B cell (primary cell): ENCODE measurements around the gene PHLDB2. TPM values are rescaled to one million over a fixed set of nuclear protein-coding genes. Genes with fewer than 3 reads are reported as not detected.

Experiments
- ATAC-seq: fragments of 200-7000 bp; cut with Tn5 transposase; one replicate; pipeline ENCODE4 v1.10.0; 2021; ENCODE audit warnings: low read depth, mild to moderate bottlenecking, moderate number of reproducible peaks, moderate library complexity
- CTCF ChIA-PET: fragments of 350-600 bp; sonication (Branson Sonifier 250); formaldehyde crosslinking; loops from one replicate; lab custom pipeline; 2021; ENCODE audit warnings: antibody characterized with exemption, inconsistent platforms; lab: Charles Lee
- POLR2A ChIA-PET: fragments of 350-600 bp; sonication (Branson Sonifier 250); formaldehyde crosslinking; loops from one replicate; lab custom pipeline; 2021; ENCODE audit warnings: antibody characterized with exemption; lab: Charles Lee
- DNase-seq: peaks from one replicate; pipeline ENCODE4 v3.0.0; 2013
- H2AFZ ChIP-seq: 2 replicates; pipeline ENCODE4 v1.6.1; 2012; ENCODE audit warnings: mild to moderate bottlenecking, low read depth, low read length; ENCODE audit not compliant: insufficient read depth, poor library complexity, severe bottlenecking
- H3K27ac ChIP-seq, 2 donors: 1 replicate in 1 of 2; 2 replicates in 1 of 2; pipeline ENCODE4 v1.5.1; 2012 to 2013; ENCODE audit warnings: low read length in 2 of 2, mild to moderate bottlenecking in 2 of 2, moderate library complexity in 1 of 2
- H3K27me3 ChIP-seq, 4 experiments: fragments of 200-600 bp in 1 of 4; sonication (generic) in 1 of 4; replicated peaks in 1 of 4; 1 replicate in 2 of 4; 2 replicates in 2 of 4; pipeline versions ENCODE4 v1.6.1 to v1.7.0; 2013 to 2016; ENCODE audit warnings: low read length in 3 of 4, mild to moderate bottlenecking in 2 of 4, mixed read lengths in 1 of 4, moderate library complexity in 1 of 4; ENCODE audit not compliant: insufficient read depth in 4 of 4, control insufficient read depth in 3 of 4; ENCODE audit errors: control extremely low read depth in 1 of 4
- H3K36me3 ChIP-seq, 2 experiments: replicated peaks in 1 of 2; 1 replicate in 1 of 2; 2 replicates in 1 of 2; pipeline versions ENCODE4 v1.6.1 to v1.7.1; 2013; ENCODE audit warnings: low read length in 1 of 2; ENCODE audit not compliant: insufficient read depth in 2 of 2, control insufficient read depth in 1 of 2; ENCODE audit errors: control extremely low read depth in 1 of 2, extremely low read depth in 1 of 2
- H3K4me1 ChIP-seq, 2 donors: fragments of 200-600 bp in 1 of 2; sonication (generic) in 1 of 2; 1 replicate in 1 of 2; 2 replicates in 1 of 2; pipeline versions ENCODE4 v1.5.1 to v1.6.1; 2013 to 2017; ENCODE audit warnings: low read length in 2 of 2; ENCODE audit not compliant: control insufficient read depth in 2 of 2, insufficient read depth in 2 of 2
- H3K4me2 ChIP-seq: replicated peaks from 2 replicates; pipeline ENCODE3; 2012; ENCODE audit warnings: mild to moderate bottlenecking, low read depth, low read length; ENCODE audit not compliant: poor library complexity, severe bottlenecking
- H3K4me3 ChIP-seq, 5 experiments: fragments of 200-600 bp in 1 of 5; sonication (generic) in 1 of 5; 1 replicate in 3 of 5; 2 replicates in 2 of 5; pipeline versions ENCODE4 v1.5.1 to v1.7.0; 2011 to 2016; ENCODE audit warnings: low read length in 4 of 5, mild to moderate bottlenecking in 4 of 5, low read depth in 2 of 5, control low read depth in 1 of 5, moderate library complexity in 1 of 5; ENCODE audit not compliant: insufficient read depth in 1 of 5; ENCODE audit errors: control extremely low read depth in 1 of 5, extremely low read depth in 1 of 5
- H3K79me2 ChIP-seq: fragments of 200-600 bp; sonication (generic); one replicate; pipeline ENCODE4 v1.6.0; 2016; ENCODE audit warnings: low read length; ENCODE audit not compliant: control insufficient read depth, insufficient read depth
- H3K9ac ChIP-seq: fragments of 200-600 bp; sonication (generic); 2 replicates; pipeline ENCODE4 v1.6.1; 2017; ENCODE audit warnings: mild to moderate bottlenecking, low read length, moderate library complexity
- H3K9me3 ChIP-seq, 3 donors: one replicate each; pipeline versions ENCODE4 v1.6.1 to v1.7.1; 2013; ENCODE audit warnings: low read length in 2 of 3; ENCODE audit not compliant: control insufficient read depth in 2 of 3, insufficient read depth in 1 of 3; ENCODE audit errors: control extremely low read depth in 1 of 3
- H4K20me1 ChIP-seq: 2 replicates; pipeline ENCODE4 v1.6.0; 2012; ENCODE audit warnings: mild to moderate bottlenecking, low read length; ENCODE audit not compliant: insufficient read depth, control insufficient read depth, poor library complexity, severe bottlenecking
- H3K27ac Mint-ChIP-seq: one replicate; pipeline ENCODE4 v1.8.0; 2021; ENCODE audit warnings: mixed read lengths
- H3K27me3 Mint-ChIP-seq: one replicate; pipeline ENCODE4 v1.8.0; 2021; ENCODE audit warnings: mixed read lengths
- H3K4me1 Mint-ChIP-seq: one replicate; pipeline ENCODE4 v1.8.0; 2021; ENCODE audit warnings: mixed read lengths
- H3K4me3 Mint-ChIP-seq: one replicate; pipeline ENCODE4 v1.8.0; 2021; ENCODE audit warnings: mixed read lengths
- H3K9me3 Mint-ChIP-seq: one replicate; pipeline ENCODE4 v1.8.0; 2022; ENCODE audit warnings: mixed read lengths; ENCODE audit not compliant: insufficient read depth
- EZH2 ChIP-seq: IDR thresholded peaks from 2 replicates; pipeline ENCODE4 v1.6.1; 2012; ENCODE audit warnings: borderline replicate concordance, low read depth, mild to moderate bottlenecking, moderate library complexity, low read length; ENCODE audit not compliant: insufficient read depth, poor library complexity, severe bottlenecking
- WGBS: methylation state at CpG from one replicate; pipeline ENCODE4 v1.1.5; 2013; ENCODE audit warnings: missing lambda C conversion rate; ENCODE audit not compliant: insufficient coverage; 5-methylcytosine and 5-hydroxymethylcytosine counted together
- intact Hi-C: fragments of 100-400 bp; cut with micrococcal nuclease; formaldehyde crosslinking; loops from one replicate; pipeline ENCODE4 v1.10.0; 2022
- polyA plus RNA-seq: library from polyadenylated mRNA; depleted of rRNA; stranded (reverse); fragments of >200 nt; gene quantifications from 2 replicates; pipeline ENCODE4 v1.2.3, GENCODE V29; 2012
- total RNA-seq, 2 donors: library from RNA; stranded (reverse); fragments of 120-200 nt in 1 of 2; gene quantifications; 1 replicate in 1 of 2; 2 replicates in 1 of 2; pipeline versions ENCODE4 v1.2.3 to v1.2.4, GENCODE V29; 2013 to 2022
- TF ChIP-seq, protein P1 (sequence below): fragments of 200-600 bp; IDR thresholded peaks from one replicate; pipeline ENCODE4 v1.8.0; 2022; ENCODE audit warnings: antibody characterized with exemption, mild to moderate bottlenecking

Gene PHLDB2
- total and polyA plus RNA-seq, 2 donors (not counting 1 experiment from before 2014, with no cell fraction given): 1.3 to 6.3 TPM

DNA sequence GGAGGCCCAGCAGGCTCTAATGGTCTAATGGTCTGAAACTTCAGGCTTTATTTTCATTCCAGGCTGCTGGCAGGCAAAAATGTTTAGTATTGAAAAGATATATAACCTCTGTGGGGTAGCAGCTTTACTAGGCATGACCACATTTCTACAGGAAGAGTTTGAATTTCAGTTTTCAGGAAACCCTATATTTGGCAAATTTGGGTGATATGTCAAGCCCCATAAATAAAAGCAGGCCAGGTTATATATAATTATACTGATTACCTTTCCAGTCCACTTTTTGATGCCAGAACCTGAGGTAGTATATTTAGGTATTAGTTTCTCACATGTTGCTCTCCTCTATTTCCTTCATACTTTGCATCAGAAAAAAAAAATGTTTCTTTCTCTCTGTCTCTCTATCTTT, 37.2 kb upstream of the PHLDB2 start:
- no peak for ATAC-seq

DNA sequence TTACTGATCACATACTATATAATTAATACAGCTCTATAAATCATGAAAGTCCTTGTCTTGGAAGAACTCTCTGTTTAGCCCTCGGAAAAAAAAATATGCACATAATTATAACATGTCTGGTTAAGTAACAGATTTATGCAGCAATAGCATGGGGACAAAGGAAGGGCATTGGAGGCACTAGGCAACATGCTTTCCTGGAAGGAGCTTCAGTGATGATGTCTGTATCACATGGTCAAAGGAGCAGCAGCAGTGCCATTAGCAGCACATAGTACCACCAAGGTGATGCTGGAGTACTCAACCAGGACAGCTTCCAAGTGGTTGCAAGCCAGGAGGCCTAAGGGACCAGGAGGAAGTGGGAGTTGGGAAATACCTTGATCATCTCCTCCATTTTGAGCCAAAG, 36.3 kb upstream of the PHLDB2 start:
- no peaks in the 10 kb centered on the region for H3K36me3 ChIP-seq
- H3K4me2 ChIP-seq: no peak overlapping the region
- Mint-ChIP-seq H3K4me1 (no peaks in the 10 kb centered on the region), H3K27me3 (peaks cover 5% of the 10 kb centered on the region), H3K9me3 (peaks cover 5% of the 10 kb centered on the region), H3K27ac (no peak overlapping the region), H3K4me3 (no peak overlapping the region)
- peaks cover 0 to 8% (median 3%) of the 10 kb centered on the region in 3 donors for H3K9me3 ChIP-seq
- no peak overlapping the region for H3K9ac ChIP-seq
- H3K4me1 ChIP-seq: no peaks in the 10 kb centered on the region
- no peaks in the 10 kb centered on the region for H4K20me1 ChIP-seq
- ChIA-PET POLR2A (no interaction called here), CTCF (no interaction called here)
- H2AFZ ChIP-seq: no peak overlapping the region
- intact Hi-C loops: no loop called here
- no CpG with 5 or more reads among the region's 1 CpG for WGBS
- no peaks in the 10 kb centered on the region for H3K79me2 ChIP-seq
- no peak for DNase-seq
- no peak overlapping the region for H3K4me3 ChIP-seq
- H3K27me3 ChIP-seq: no peaks in the 10 kb centered on the region
- ATAC-seq: no peak
- no peak overlapping the region for H3K27ac ChIP-seq
- TF ChIP-seq, protein P1, sequence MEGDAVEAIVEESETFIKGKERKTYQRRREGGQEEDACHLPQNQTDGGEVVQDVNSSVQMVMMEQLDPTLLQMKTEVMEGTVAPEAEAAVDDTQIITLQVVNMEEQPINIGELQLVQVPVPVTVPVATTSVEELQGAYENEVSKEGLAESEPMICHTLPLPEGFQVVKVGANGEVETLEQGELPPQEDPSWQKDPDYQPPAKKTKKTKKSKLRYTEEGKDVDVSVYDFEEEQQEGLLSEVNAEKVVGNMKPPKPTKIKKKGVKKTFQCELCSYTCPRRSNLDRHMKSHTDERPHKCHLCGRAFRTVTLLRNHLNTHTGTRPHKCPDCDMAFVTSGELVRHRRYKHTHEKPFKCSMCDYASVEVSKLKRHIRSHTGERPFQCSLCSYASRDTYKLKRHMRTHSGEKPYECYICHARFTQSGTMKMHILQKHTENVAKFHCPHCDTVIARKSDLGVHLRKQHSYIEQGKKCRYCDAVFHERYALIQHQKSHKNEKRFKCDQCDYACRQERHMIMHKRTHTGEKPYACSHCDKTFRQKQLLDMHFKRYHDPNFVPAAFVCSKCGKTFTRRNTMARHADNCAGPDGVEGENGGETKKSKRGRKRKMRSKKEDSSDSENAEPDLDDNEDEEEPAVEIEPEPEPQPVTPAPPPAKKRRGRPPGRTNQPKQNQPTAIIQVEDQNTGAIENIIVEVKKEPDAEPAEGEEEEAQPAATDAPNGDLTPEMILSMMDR: no peak
- no peak for TF ChIP-seq EZH2

More for the DNA sequence above, 37.2 kb upstream of the PHLDB2 start:
- H3K9me3 ChIP-seq: peaks cover 0 to 8% (median 3%) of the 10 kb centered on the region in 3 donors
- intact Hi-C loops: no loop called here
- no peak overlapping the region for H2AFZ ChIP-seq
- no peak overlapping the region for H3K27ac Mint-ChIP-seq
- no peaks in the 10 kb centered on the region for H3K27me3 ChIP-seq
- peaks cover 5% of the 10 kb centered on the region for H3K9me3 Mint-ChIP-seq
- H4K20me1 ChIP-seq: no peaks in the 10 kb centered on the region
- no peaks in the 10 kb centered on the region for H3K79me2 ChIP-seq
- no peak overlapping the region for H3K27ac ChIP-seq
- POLR2A ChIA-PET: no interaction called here
- H3K4me1 Mint-ChIP-seq: no peaks in the 10 kb centered on the region
- TF ChIP-seq, protein P1: no peak
- no peak for TF ChIP-seq EZH2
- no peak overlapping the region for H3K4me3 ChIP-seq
- peaks cover 7% of the 10 kb centered on the region for H3K27me3 Mint-ChIP-seq
- no peaks in the 10 kb centered on the region for H3K36me3 ChIP-seq
- no peak overlapping the region for H3K4me2 ChIP-seq
- H3K9ac ChIP-seq: no peak overlapping the region
- no peak overlapping the region for H3K4me3 Mint-ChIP-seq
- no peaks in the 10 kb centered on the region for H3K4me1 ChIP-seq
- CTCF ChIA-PET: no interaction called here
- no peak for DNase-seq
